K562 (cell line): ENCODE measurements around the gene SLC25A2.

Experiments used
- AFF4 ChIP-seq: sonication (generic); formaldehyde crosslinking; IDR thresholded peaks from 2 replicates; pipeline ENCODE4 v1.8.0; 2023; ENCODE audit warnings: mild to moderate bottlenecking, missing genetic modification reagents
- GATAD2A ChIP-seq: fragments of 450-650 bp; IDR thresholded peaks from 2 replicates; pipeline ENCODE4 v1.6.1; 2017
- PBX2 ChIP-seq, 2 experiments: IDR thresholded peaks in 1 of 2; conservative IDR thresholded peaks in 1 of 2; 2 replicates each; pipeline ENCODE4 v1.6.1; 2016; ENCODE audit warnings: low read depth in 2 of 2, mild to moderate bottlenecking in 1 of 2, missing compliant biosample characterization in 1 of 2, missing genetic modification characterization in 1 of 2, moderate library complexity in 1 of 2
- RNF219 ChIP-seq: fragments of 250-450 bp; sonication (Bioruptor Pico); IDR thresholded peaks from 2 replicates; pipeline ENCODE4 v1.5.0; 2022; ENCODE audit warnings: mild to moderate bottlenecking
- TCF7L2 ChIP-seq: fragments of 150-350 bp; IDR thresholded peaks from 2 replicates; pipeline ENCODE4 v1.6.1; 2016; ENCODE audit warnings: low read depth, mild to moderate bottlenecking, low read length, moderate library complexity
- ZBTB33 ChIP-seq: sonication (generic); formaldehyde crosslinking; IDR thresholded peaks from 2 replicates; pipeline ENCODE4 v1.8.1; 2023; ENCODE audit warnings: mild to moderate bottlenecking, missing genetic modification reagents
- ZNF511 ChIP-seq: sonication (generic); formaldehyde crosslinking; IDR thresholded peaks from 2 replicates; pipeline ENCODE4 v1.8.0; 2022; ENCODE audit warnings: mild to moderate bottlenecking, missing genetic modification reagents
- ZZZ3 ChIP-seq: fragments of 450-650 bp; IDR thresholded peaks from 2 replicates; pipeline ENCODE4 v1.6.1; 2016; ENCODE audit warnings: antibody characterized with exemption, mild to moderate bottlenecking, moderate library complexity

- TF ChIP-seq RNF219 (CRISPR knock-in tag) (no peak), GATAD2A (no peak), ZNF511 (CRISPR knock-in tag) (no peak), PBX2 (CRISPR knock-in tag; IDR thresholded peaks at IDR 0.05; ENCODE audit: low read depth) (no peak), PBX2 (tag; conservative IDR thresholded peaks at IDR 0.05; ENCODE audit: low read depth) (no peak), ZZZ3 (no peak), TCF7L2 (no peak), AFF4 (CRISPR knock-in tag) (no peak), ZBTB33 (CRISPR knock-in tag) (no peak)
Observed at GRCh38 chr5:141342773-141343172, 38.9 kb upstream of the SLC25A2 start.
